RWPE2 (cell line): ENCODE results near the gene DGKI.

ENCODE experiments used
- ATAC-seq: fragments of 200-7000 bp; cut with Tn5 transposase; 3 replicates; pipeline ENCODE4 v1.9.1; 2021; ENCODE audit warnings: low read depth
- DNase-seq: peaks from one replicate; pipeline ENCODE4 v3.0.0-alpha.2; 2020; ENCODE audit warnings: low spot score
- H3K27ac ChIP-seq: fragments of 450-650 bp; 2 replicates; pipeline ENCODE4 v1.5.1; 2017; ENCODE audit warnings: mild to moderate bottlenecking; ENCODE audit not compliant: poor library complexity, severe bottlenecking
- H3K27me3 ChIP-seq: fragments of 250-450 bp; sonication (Bioruptor Pico); 2 replicates; pipeline ENCODE4 v1.5.1; 2021; ENCODE audit warnings: mild to moderate bottlenecking, moderate library complexity; ENCODE audit not compliant: insufficient read depth, poor library complexity, severe bottlenecking
- H3K36me3 ChIP-seq: fragments of 250-450 bp; sonication (Bioruptor Pico); 2 replicates; pipeline ENCODE4 v1.5.1; 2020; ENCODE audit warnings: low read depth, mild to moderate bottlenecking, moderate library complexity
- H3K4me1 ChIP-seq: fragments of 250-450 bp; sonication (Bioruptor Pico); 2 replicates; pipeline ENCODE4 v1.5.1; 2021; ENCODE audit warnings: mild to moderate bottlenecking, moderate library complexity; ENCODE audit not compliant: insufficient read depth, poor library complexity, severe bottlenecking
- H3K4me3 ChIP-seq: fragments of 250-450 bp; sonication (Bioruptor Pico); 2 replicates; pipeline ENCODE4 v1.5.1; 2021; ENCODE audit warnings: mild to moderate bottlenecking, moderate library complexity; ENCODE audit not compliant: severe bottlenecking
- H3K9me3 ChIP-seq: fragments of 250-450 bp; sonication (Bioruptor Pico); 2 replicates; pipeline ENCODE4 v1.5.1; 2021; ENCODE audit warnings: mild to moderate bottlenecking, moderate library complexity; ENCODE audit not compliant: severe bottlenecking
- TF ChIP-seq, protein P1 (sequence below): fragments of 450-650 bp; IDR thresholded peaks from one replicate; pipeline ENCODE4 v1.5.1; 2017; ENCODE audit warnings: mild to moderate bottlenecking, moderate library complexity; ENCODE audit not compliant: poor library complexity, severe bottlenecking

Gene DGKI

DNA sequence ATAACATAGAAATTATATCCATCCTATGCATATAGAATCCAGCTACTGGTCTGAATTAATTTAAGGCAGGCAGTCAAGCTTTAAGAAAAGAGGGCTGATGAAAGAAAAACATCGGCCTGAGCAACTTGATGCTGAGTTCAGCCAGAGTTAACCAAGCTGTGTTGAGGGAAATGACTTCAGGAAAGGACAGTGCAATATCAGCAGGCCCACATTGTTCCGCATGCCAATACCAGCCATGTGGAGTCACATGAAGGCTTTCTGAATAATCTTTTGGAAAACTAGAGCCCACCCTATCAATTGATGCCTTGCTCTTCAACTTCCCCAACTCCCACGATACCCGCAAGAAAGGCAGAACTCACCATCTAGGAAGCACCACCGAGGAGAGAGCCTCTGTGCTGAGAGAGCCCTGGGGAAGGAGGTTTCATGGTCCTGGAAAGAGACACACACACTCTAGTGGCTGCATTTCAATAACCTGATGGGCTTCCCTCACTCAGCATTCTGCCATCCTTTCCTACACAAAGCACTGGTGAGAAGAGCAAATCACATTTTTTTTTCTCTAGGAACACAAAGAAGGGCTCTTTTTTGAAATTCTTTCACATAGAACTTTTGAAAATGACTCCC, 377.5 kb downstream of the DGKI start:
- Histone ChIP-seq H3K36me3 (no peaks in the 10 kb centered on the region), H3K4me1 (no peaks in the 10 kb centered on the region), H3K27me3 (no peaks in the 10 kb centered on the region), H3K27ac (no peak overlapping the region), H3K4me3 (no peak overlapping the region), H3K9me3 (no peaks in the 10 kb centered on the region)
- TF ChIP-seq, protein P1, sequence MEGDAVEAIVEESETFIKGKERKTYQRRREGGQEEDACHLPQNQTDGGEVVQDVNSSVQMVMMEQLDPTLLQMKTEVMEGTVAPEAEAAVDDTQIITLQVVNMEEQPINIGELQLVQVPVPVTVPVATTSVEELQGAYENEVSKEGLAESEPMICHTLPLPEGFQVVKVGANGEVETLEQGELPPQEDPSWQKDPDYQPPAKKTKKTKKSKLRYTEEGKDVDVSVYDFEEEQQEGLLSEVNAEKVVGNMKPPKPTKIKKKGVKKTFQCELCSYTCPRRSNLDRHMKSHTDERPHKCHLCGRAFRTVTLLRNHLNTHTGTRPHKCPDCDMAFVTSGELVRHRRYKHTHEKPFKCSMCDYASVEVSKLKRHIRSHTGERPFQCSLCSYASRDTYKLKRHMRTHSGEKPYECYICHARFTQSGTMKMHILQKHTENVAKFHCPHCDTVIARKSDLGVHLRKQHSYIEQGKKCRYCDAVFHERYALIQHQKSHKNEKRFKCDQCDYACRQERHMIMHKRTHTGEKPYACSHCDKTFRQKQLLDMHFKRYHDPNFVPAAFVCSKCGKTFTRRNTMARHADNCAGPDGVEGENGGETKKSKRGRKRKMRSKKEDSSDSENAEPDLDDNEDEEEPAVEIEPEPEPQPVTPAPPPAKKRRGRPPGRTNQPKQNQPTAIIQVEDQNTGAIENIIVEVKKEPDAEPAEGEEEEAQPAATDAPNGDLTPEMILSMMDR, result no peak
- ATAC-seq, result no peak
- DNase-seq, result no peak

DNA sequence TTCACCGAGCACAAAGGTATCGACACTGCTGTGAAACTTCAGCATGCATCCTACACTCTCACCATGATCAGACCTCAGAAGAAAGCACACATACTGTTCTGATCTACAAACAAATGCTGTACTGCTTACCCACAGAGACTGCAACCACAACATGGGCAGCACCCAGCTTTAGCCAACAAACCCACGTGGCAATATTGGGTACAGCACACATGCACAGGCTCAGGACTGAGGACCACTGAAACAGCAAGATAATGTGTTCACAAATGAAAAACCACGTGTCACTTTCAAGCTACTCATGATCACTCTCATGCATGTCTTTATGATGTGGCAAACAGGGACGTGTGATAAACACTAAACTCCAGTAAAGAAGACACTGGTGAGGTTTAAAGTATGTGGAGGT, 383.9 kb downstream of the DGKI start:
- H3K4me3 ChIP-seq, result no peak overlapping the region

DNA sequence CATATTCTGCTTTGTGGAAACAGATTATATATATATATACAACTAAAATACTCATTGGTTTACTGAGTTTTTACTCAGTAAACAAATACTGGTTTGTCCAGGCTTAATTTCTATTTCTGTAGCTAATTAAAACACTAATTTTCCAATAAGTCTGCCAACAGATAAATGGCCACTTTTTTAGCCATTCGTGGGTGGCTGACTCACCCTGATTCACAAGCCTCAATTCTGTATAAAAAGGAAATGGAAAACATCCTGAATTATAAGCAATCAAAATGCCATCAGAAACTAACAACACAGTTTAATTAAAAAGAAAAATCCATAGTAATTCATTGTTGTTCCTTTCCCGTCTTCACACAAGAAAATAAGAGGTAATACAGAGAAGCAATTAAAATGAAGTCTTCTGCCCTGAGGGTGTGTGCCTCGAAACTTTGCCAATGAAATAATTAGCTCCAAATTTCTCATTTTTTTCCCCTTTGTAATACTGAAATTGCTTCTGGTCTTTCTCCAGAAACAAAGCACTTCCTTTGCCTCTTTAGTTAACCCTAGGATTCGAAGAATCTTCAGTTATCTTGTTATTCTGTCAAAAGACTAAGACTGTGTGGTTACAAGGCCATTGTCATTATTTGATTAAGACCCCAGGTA, 384.6 kb downstream of the DGKI start:
- TF ChIP-seq, protein P1, result no peak
- Histone ChIP-seq H3K27me3 (no peaks in the 10 kb centered on the region), H3K27ac (no peak overlapping the region), H3K36me3 (no peaks in the 10 kb centered on the region), H3K9me3 (no peaks in the 10 kb centered on the region), H3K4me1 (peaks cover 16% of the 10 kb centered on the region), H3K4me3 (no peak overlapping the region)
- DNase-seq (no peak), ATAC-seq (no peak)

More for the DNA sequence above, 383.9 kb downstream of the DGKI start:
- Histone ChIP-seq H3K4me1 (peaks cover 16% of the 10 kb centered on the region), H3K36me3 (no peaks in the 10 kb centered on the region), H3K27ac (no peak overlapping the region), H3K9me3 (no peaks in the 10 kb centered on the region), H3K27me3 (no peaks in the 10 kb centered on the region)
- TF ChIP-seq, protein P1, result no peak
- no peak for ATAC-seq
- no peak for DNase-seq

DNA sequence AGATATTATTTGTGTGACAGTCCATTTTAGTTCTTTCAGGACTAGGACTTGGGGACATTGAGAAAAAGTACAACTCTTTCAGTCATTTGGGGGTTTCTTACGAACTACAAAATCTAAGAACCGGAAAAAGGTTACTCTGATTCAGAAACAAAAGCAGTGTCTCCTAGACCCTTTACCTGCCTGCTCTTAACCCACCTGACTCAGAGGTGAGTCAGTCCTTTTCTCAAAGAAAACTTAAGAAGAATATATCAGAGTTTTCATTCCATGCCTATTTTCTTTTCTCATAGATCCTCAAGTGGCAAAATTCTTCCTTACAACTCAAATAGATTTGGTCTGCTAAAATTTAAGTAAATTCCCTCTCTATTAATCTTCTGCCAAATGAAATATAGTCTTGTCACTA, 388.4 kb downstream of the DGKI start:
- TF ChIP-seq, protein P1, result no peak
- H3K36me3 ChIP-seq, result no peaks in the 10 kb centered on the region
- no peak for DNase-seq
- peak; percentile 88 for ATAC-seq
- peaks cover 16% of the 10 kb centered on the region for H3K4me1 ChIP-seq
- H3K4me3 ChIP-seq, result no peak overlapping the region
- no peaks in the 10 kb centered on the region for H3K27me3 ChIP-seq
- no peak overlapping the region for H3K27ac ChIP-seq
- no peaks in the 10 kb centered on the region for H3K9me3 ChIP-seq

DNA sequence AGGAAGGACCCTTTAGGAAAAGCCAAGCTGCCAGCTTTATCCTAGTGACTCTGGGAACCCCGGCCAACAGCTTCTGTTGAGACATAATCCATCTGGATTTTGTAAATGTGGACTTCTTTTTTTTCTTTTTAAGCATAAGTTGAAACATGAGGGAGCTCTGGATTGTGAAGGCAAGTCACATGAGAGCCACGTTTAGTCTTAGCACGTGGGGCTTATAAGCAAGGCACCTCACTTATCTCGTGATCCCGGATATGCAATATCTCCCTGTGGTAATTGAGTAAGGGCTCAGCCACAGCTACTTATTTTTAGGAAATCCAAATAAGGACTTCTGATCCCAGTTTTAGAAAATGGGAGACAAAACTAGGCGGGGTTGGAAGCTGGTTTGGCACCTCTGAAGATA, 392.0 kb downstream of the DGKI start:
- ATAC-seq (no peak), DNase-seq (no peak)
- no peak overlapping the region for H3K4me3 ChIP-seq
- no peaks in the 10 kb centered on the region for H3K9me3 ChIP-seq
- H3K36me3 ChIP-seq, result no peaks in the 10 kb centered on the region
- TF ChIP-seq, protein P1, result no peak
- H3K27me3 ChIP-seq, result peaks cover 6% of the 10 kb centered on the region
- H3K4me1 ChIP-seq, result peaks cover 9% of the 10 kb centered on the region
- no peak overlapping the region for H3K27ac ChIP-seq
